HG02840 (cell line): Measurements from ENCODE around the gene APOBEC3F.
"Not testable (repeated sequence)": the region's sequence is repeated elsewhere in the genome, so short reads cannot be mapped to it uniquely, and the experiment has no call there.

Source experiments
- ATAC-seq: cut with Tn5 transposase; IDR thresholded peaks from one replicate; pipeline ENCODE4 v1.9.1; 2021; ENCODE audit warnings: mild to moderate bottlenecking, moderate library complexity, moderate number of reproducible peaks; ENCODE audit not compliant: unreplicated experiment, low FRiP score

Gene APOBEC3F

GRCh38 chr22:39026509-39027150 lies 14.0 kb upstream of the APOBEC3F start:
- no peak for ATAC-seq

GRCh38 chr22:39027717-39028116 lies 12.9 kb upstream of the APOBEC3F start:
- no peak for ATAC-seq

GRCh38 chr22:39028281-39028680 lies 12.4 kb upstream of the APOBEC3F start:
- ATAC-seq, result no peak

- ATAC-seq, result no peak
Measured at GRCh38 chr22:39029227-39029626, 11.4 kb upstream of the APOBEC3F start.

GRCh38 chr22:39030705-39031104 lies 10.0 kb upstream of the APOBEC3F start:
- no peak for ATAC-seq

GRCh38 chr22:39031434-39032295 lies 9.0 kb upstream of the APOBEC3F start:
- not testable (repeated sequence) for ATAC-seq

GRCh38 chr22:39037071-39037470 lies 3.6 kb upstream of the APOBEC3F start:
- not testable (repeated sequence) for ATAC-seq

- no peak for ATAC-seq
Measured at GRCh38 chr22:39039306-39040126, 1.1 kb upstream of the APOBEC3F start.

- ATAC-seq, result not testable (repeated sequence)
Measured at GRCh38 chr22:39040155-39040537, 518 bp upstream of the APOBEC3F start.

GRCh38 chr22:39041908-39042307 lies 1.2 kb downstream of the APOBEC3F start:
- no peak for ATAC-seq

- not testable (repeated sequence) for ATAC-seq
Measured at GRCh38 chr22:39043063-39043462, 2.4 kb downstream of the APOBEC3F start.

GRCh38 chr22:39045136-39045535 lies 4.5 kb downstream of the APOBEC3F start:
- ATAC-seq, result not testable (repeated sequence)

- ATAC-seq, result not testable (repeated sequence)
Measured at GRCh38 chr22:39049486-39049885, 8.8 kb downstream of the APOBEC3F start.

GRCh38 chr22:39051844-39052495 lies 11.3 kb downstream of the APOBEC3F start:
- not testable (repeated sequence) for ATAC-seq

- no peak for ATAC-seq
Measured at GRCh38 chr22:39055658-39056057, 15.0 kb downstream of the APOBEC3F start.

GRCh38 chr22:39061290-39061689 lies 20.6 kb downstream of the APOBEC3F start:
- ATAC-seq, result not testable (repeated sequence)

- ATAC-seq, result not testable (repeated sequence)
Measured at GRCh38 chr22:39061951-39062350, 21.3 kb downstream of the APOBEC3F start.

- ATAC-seq, result not testable (repeated sequence)
Measured at GRCh38 chr22:39063904-39064303, 23.2 kb downstream of the APOBEC3F start.

- ATAC-seq, result not testable (repeated sequence)
Measured at GRCh38 chr22:39066442-39067276, 26.0 kb downstream of the APOBEC3F start.
